ENCODE measurements around the gene CD24. TPM values are rescaled to one million over a fixed set of nuclear protein-coding genes. Genes with fewer than 3 reads are reported as not detected.
"Not testable (repeated sequence)": the region's sequence is repeated elsewhere in the genome, so short reads cannot be mapped to it uniquely, and the experiment has no call there.

CD24 gene
- 560 and 576 TPM in 2 replicates for total RNA-seq
- 305 and 330 TPM in 2 replicates for polyA plus RNA-seq

GRCh38 chr6:106974336-106974998 is at the start of gene CD24:
Gene CD24, minus strand, starts transcription at chr6:106974729. Its CDS starts 83 bp downstream, at chr6:106974646.
- Histone ChIP-seq H3K79me2 (peaks cover 37% of the 10 kb centered on the region), H3K9me3 (ENCODE audit: low read depth) (no peaks in the 10 kb centered on the region), H3K36me3 (replicated peaks; ENCODE audit: insufficient read depth, low read depth) (no peaks in the 10 kb centered on the region), H3K27me3 (no peaks in the 10 kb centered on the region), H3K4me1 (ENCODE audit: insufficient read depth) (peaks cover 18% of the 10 kb centered on the region), H3K4me2 (peak within 1 kb of the TSS; percentile 85), H2AFZ (peak within 1 kb of the TSS; percentile 55), H4K20me1 (ENCODE audit: insufficient read depth, poor library complexity, severe bottlenecking) (peaks cover 11% of the 10 kb centered on the region), H3K27ac (peak within 1 kb of the TSS; percentile 99), H3K4me3 (peak within 1 kb of the TSS; percentile 96), H3K9me2 (replicated peaks; ENCODE audit: insufficient read depth) (no peaks in the 10 kb centered on the region)
- no peak for TF ChIP-seq CTCF (IDR thresholded peaks at IDR 0.05; ENCODE audit: poor library complexity)
- no peak for TF ChIP-seq EZH2 (IDR thresholded peaks at IDR 0.05; ENCODE audit: borderline replicate concordance)
- TF ChIP-seq EZH2phosphoT487 (IDR thresholded peaks at IDR 0.05; ENCODE audit: low read depth, severe bottlenecking, unreplicated experiment), result no peak
- under 1% methylated on average over 23 of the region's 73 CpGs for WGBS (ENCODE audit: low lambda C conversion rate, missing lambda C conversion rate)
- DNase-seq (ENCODE audit: low spot score), result peak; percentile 91

- no peak overlapping the region for H3K4me3 ChIP-seq
- no peak overlapping the region for H3K27ac ChIP-seq
- H3K9me3 ChIP-seq (ENCODE audit: low read depth), result no peaks in the 10 kb centered on the region
- H3K9me2 ChIP-seq (replicated peaks; ENCODE audit: insufficient read depth), result no peaks in the 10 kb centered on the region
- 95% methylated on average over 1 of the region's 1 CpG for WGBS (ENCODE audit: low lambda C conversion rate, missing lambda C conversion rate)
- no peaks in the 10 kb centered on the region for H3K36me3 ChIP-seq (replicated peaks; ENCODE audit: insufficient read depth, low read depth)
- H2AFZ ChIP-seq, result no peak overlapping the region
- no peaks in the 10 kb centered on the region for H3K27me3 ChIP-seq
- no peak overlapping the region for H3K4me2 ChIP-seq
- DNase-seq (ENCODE audit: low spot score), result no peak
- H3K79me2 ChIP-seq, result no peaks in the 10 kb centered on the region
- TF ChIP-seq CTCF (IDR thresholded peaks at IDR 0.05; ENCODE audit: poor library complexity) (no peak), EZH2phosphoT487 (IDR thresholded peaks at IDR 0.05; ENCODE audit: low read depth, severe bottlenecking, unreplicated experiment) (no peak), EZH2 (IDR thresholded peaks at IDR 0.05; ENCODE audit: borderline replicate concordance) (no peak)
- H3K4me1 ChIP-seq (ENCODE audit: insufficient read depth), result no peaks in the 10 kb centered on the region
- no peaks in the 10 kb centered on the region for H4K20me1 ChIP-seq (ENCODE audit: insufficient read depth, poor library complexity, severe bottlenecking)
Observed at GRCh38 chr6:107021446-107022185, 47.1 kb upstream of the CD24 start.

GRCh38 chr6:107020239-107020638 is 45.7 kb upstream of the CD24 start:
- no peak overlapping the region for H3K4me3 ChIP-seq
- no peak overlapping the region for H2AFZ ChIP-seq
- H3K36me3 ChIP-seq (replicated peaks; ENCODE audit: insufficient read depth, low read depth), result no peaks in the 10 kb centered on the region
- H3K79me2 ChIP-seq, result no peaks in the 10 kb centered on the region
- H3K4me2 ChIP-seq, result no peak overlapping the region
- DNase-seq (ENCODE audit: low spot score), result no peak
- WGBS (ENCODE audit: low lambda C conversion rate, missing lambda C conversion rate), result 61% methylated on average over 4 of the region's 4 CpGs
- TF ChIP-seq EZH2 (IDR thresholded peaks at IDR 0.05; ENCODE audit: borderline replicate concordance) (no peak), EZH2phosphoT487 (IDR thresholded peaks at IDR 0.05; ENCODE audit: low read depth, severe bottlenecking, unreplicated experiment) (no peak), CTCF (IDR thresholded peaks at IDR 0.05; ENCODE audit: poor library complexity) (no peak)
- H3K27me3 ChIP-seq, result no peaks in the 10 kb centered on the region
- H3K27ac ChIP-seq, result no peak overlapping the region
- H4K20me1 ChIP-seq (ENCODE audit: insufficient read depth, poor library complexity, severe bottlenecking), result no peaks in the 10 kb centered on the region
- no peaks in the 10 kb centered on the region for H3K9me3 ChIP-seq (ENCODE audit: low read depth)
- no peaks in the 10 kb centered on the region for H3K4me1 ChIP-seq (ENCODE audit: insufficient read depth)
- no peaks in the 10 kb centered on the region for H3K9me2 ChIP-seq (replicated peaks; ENCODE audit: insufficient read depth)

- not testable (repeated sequence) for H3K27ac ChIP-seq; H2AFZ ChIP-seq; H4K20me1 ChIP-seq (ENCODE audit: insufficient read depth, poor library complexity, severe bottlenecking); H3K9me2 ChIP-seq (replicated peaks; ENCODE audit: insufficient read depth); H3K79me2 ChIP-seq; H3K4me2 ChIP-seq; DNase-seq (ENCODE audit: low spot score); H3K36me3 ChIP-seq (replicated peaks; ENCODE audit: insufficient read depth, low read depth); H3K27me3 ChIP-seq; H3K9me3 ChIP-seq (ENCODE audit: low read depth); H3K4me1 ChIP-seq (ENCODE audit: insufficient read depth); H3K4me3 ChIP-seq
- 66% methylated on average over 8 of the region's 8 CpGs for WGBS (ENCODE audit: low lambda C conversion rate, missing lambda C conversion rate)
Observed at GRCh38 chr6:107019628-107020027, 45.1 kb upstream of the CD24 start.

All from hepatocyte (in vitro differentiated cells).